ENCODE measurements around the gene PRORP.
"Not testable (repeated sequence)": the region's sequence is repeated elsewhere in the genome, so short reads cannot be mapped to it uniquely, and the experiment has no call there.

Gene PRORP

DNA sequence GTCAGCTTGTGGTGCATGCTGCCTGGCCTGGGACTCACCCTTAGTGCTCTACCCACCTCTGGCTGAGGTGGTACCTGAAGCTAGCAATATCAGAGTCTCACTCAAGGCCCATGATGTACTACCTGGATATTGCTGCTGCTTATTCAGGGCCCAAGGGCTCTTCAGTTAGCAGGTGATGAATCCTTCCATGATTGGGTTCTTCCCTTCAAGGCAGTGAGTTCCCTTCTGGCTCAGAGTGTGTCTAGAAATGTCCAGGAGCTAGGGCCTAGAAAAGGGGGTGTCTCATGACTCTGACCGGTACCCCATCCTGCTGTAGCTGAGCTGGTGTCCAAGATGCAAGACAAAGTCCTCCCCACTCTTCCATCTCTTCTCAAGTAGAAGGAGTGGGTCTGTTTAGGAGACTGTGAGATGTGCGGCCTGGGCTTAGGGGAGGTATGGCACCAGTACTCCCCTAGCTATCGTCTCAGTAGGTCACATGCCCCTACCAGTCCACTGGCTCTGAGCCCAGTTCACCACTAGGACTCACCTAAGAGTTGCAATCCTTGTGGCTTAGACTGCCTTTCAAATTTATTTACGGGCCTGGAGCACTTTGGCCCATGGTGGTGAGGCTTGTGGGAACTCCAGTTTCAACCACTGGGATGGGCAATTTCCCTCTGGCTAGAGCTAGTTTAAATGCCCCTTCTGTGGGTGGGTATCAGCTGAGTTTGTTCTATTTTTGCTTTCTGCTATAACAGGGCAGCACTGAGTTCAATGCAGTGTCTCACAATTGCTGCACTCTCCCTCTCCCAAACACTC lies 12.2 kb downstream of the PRORP start:
- in situ Hi-C loops (cut with MboI; ENCODE audit: low sequenced_read_pairs): loop anchor here (25.0 kb wide), 1 partner anchor 278 kb away; the partner anchor contains the start of gene NFKBIA

DNA sequence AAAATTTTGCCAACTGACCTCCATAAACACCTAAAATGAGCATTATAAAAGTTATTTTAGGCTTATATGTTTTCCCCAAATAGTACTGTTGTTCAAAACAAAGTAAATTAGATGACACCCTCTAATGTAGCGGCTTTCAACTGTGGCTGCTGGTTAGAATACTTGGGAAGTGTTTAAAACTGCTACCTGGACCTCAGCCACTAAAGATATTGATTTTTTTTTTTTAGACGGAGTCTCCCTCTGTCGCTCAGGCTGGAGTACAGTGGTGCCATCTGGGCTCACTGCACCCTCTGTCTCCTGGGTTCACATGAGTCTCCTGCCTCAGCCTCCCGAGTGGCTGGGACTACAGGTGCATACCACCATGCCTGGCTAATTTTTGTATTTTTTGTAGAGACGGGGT lies 16.2 kb downstream of the PRORP start:
- in situ Hi-C loops (cut with MboI; ENCODE audit: low sequenced_read_pairs): loop anchor here (25.0 kb wide), 1 partner anchor 274 kb away; the partner anchor contains the start of gene NFKBIA

DNA sequence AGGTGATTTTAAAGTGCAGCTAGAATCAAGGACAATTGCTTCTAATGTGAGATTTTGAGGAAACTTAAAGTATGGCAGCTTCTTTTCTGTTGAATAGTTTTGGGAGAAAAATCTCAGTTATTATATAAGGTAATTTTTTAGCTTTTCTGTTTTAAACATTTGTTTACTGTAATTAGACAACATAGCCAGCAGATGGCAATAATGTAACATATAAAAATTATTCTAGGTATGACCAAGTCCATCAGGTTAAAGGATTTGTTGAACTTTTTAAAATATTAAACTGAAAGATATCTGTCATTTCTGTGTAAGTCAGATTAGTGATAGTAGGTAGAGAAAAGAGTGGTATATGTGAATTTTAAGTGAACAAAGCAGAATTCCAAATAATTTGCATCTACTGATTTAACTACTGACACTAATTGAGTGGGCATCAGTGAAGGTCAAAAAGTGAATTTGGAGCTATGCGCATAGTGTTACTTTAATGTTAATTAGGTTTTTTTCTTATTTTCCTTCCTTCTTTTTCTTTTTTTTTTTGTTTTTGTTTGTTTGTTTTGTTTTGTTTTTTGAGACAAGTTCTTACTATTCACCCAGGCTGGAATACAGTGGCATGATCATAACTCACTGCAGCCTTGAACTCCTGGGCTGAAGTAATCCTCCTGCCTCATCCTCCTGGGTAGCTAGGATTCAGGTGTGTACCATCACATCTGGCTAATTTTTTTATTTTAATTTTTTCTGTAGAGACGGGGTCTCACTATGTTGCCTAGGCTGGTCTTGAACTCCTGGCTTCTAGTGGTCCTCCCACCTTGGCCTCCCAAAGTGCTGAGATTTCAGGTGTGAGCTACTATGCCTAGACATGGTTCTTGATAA lies 18.6 kb downstream of the PRORP start:
- in situ Hi-C loops (cut with MboI; ENCODE audit: low sequenced_read_pairs): loop anchor here (25.0 kb wide), 1 partner anchor 271 kb away; the partner anchor contains the start of gene NFKBIA

DNA sequence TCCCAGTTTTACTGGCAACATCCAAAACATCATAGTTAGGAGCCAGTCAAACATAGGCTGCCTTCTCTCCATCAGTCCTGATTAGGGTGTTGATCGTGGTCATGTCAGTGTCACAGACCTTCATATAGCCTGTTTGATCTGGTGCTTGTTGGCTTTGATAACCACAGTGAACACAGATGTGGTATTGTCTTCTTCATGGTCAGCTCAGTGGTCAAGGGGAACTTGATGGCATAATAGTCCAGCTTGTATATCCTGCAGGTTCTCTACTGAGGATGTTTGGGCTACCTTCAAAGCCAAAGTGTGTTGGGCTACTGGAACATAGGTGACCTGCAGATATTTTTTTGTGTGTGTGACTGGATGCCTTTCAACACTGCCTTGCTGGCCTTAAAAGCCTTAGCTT lies 21.7 kb downstream of the PRORP start:
- in situ Hi-C loops (cut with MboI; ENCODE audit: low sequenced_read_pairs): loop anchor here (25.0 kb wide), 1 partner anchor 268 kb away; the partner anchor contains the start of gene NFKBIA

DNA sequence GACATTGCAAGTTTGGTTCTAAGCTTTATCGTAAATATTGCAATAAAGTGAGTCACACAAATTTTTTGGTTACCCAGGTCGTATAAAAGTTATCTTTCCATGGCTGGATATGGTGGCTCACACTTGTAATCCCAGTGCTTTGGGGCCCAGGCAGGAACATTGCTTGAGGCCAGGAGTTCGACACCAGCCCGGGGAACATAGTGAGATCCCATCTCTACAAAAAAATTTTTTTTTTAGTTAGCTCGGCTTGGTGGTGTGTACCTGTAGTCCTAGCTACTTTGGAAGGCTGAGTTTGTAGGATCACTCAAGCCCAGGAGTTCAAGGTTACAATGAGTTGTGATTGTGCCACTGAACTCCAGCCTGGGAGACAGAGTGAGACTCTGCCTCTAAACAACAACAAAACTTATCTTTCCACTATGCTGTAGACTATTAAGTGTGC lies 24.4 kb downstream of the PRORP start:
- in situ Hi-C loops (cut with MboI; ENCODE audit: low sequenced_read_pairs): loop anchor here (25.0 kb wide), 1 partner anchor 266 kb away; the partner anchor contains the start of gene NFKBIA

DNA sequence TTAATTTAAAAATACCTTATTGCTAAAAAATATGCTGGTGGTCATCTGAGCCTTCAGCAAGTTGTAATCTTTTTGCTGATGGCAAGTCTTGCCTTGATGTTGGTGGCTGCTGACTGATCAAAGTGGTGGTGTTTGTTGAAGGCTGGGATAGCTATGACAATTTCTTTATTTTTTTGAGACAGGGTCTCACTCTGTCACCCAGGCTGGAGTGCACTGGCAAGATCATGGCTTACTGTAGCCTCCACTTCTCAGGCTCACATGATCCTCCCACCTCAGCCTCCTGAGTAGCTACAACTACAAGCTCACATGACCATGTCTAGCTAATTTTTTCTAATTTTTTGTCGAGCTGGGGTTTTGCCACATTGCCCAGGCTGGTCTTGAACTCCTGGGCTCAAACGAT lies 24.8 kb downstream of the PRORP start:
- in situ Hi-C loops (cut with MboI; ENCODE audit: low sequenced_read_pairs): loop anchor here (25.0 kb wide), 1 partner anchor 265 kb away; the partner anchor contains the start of gene NFKBIA

DNA sequence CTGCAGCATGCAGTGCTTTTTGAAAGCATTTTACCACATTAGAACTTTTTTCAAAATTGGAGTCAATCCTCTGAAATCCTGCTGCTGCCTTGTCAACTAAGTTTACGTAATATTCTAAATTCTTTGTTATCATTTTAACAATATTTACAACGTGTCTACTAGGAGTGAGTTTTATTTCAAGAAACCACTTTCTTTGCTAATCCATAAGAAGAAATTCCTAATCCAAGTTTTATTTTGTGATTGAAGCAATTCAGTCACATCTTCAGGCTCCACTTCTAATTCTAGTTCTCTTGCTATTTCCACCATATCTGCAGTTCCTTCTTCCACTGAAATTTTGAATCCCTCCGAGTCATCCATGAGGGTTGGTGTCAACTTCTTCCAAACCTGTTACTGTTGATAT lies 25.4 kb downstream of the PRORP start:
- in situ Hi-C loops (cut with MboI; ENCODE audit: low sequenced_read_pairs): loop anchor here (25.0 kb wide), 1 partner anchor 265 kb away; the partner anchor contains the start of gene NFKBIA

DNA sequence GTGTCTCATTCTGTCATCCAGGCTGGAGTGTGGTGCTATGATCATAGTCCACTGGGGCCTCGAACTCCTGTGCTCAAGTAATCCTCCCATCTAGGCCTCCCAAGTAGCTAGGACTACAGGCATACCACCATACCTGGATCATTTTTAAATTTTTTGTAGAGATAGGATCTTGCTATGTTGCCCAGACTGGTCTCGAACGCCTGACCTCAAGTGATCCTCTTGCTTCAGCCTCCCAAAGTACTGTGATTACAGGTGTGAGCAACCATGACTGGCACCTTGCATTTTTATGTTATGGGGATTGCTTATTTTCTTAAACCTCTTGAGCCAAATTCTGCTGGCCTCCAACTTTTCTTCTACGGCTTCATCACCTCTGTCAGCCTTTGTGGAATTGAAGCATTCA lies 26.9 kb downstream of the PRORP start:
- in situ Hi-C loops (cut with MboI; ENCODE audit: low sequenced_read_pairs): loop anchor here (25.0 kb wide), 1 partner anchor 263 kb away; the partner anchor contains the start of gene NFKBIA

DNA sequence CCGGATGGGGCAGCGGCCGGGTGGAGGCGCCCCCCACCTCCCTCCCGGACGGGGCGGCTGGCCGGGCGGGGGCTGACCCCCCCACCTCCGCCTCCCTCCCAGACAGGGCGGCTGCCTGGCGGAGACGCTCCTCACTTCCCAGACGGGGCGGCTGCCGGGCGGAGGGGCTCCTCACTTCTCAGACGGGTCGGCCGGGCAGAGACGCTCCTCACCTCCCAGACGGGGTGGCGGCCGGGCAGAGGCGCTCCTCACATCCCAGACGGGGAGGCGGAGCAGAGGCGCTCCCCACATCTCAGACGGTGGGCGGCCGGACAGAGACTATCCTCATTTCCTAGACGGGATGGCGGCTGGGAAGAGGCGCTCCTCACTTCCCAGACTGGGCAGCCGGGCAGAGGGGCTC lies 30.2 kb downstream of the PRORP start:
- in situ Hi-C loops (cut with MboI; ENCODE audit: low sequenced_read_pairs): not testable (repeated sequence)

DNA sequence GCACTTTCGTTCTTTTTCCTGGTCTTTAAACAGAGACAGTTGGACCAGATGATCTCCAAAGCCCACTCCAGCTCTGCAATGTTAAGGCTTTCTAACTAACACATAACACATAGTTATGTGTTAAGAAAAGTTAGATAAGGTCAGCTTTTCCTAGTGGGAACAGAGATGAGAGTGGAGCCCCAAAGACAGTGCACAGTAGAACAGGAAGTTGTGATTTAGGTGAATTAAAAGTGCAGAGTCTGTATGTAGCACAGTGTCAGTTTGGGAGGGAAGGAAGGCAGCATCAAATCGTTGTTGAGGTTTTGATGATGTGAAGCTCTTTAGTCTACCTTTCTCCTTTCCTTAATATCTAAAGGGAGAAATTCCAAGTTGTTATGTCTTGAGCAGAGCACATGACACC lies 31.7 kb downstream of the PRORP start:
- in situ Hi-C loops (cut with MboI; ENCODE audit: low sequenced_read_pairs): no loop called here

DNA sequence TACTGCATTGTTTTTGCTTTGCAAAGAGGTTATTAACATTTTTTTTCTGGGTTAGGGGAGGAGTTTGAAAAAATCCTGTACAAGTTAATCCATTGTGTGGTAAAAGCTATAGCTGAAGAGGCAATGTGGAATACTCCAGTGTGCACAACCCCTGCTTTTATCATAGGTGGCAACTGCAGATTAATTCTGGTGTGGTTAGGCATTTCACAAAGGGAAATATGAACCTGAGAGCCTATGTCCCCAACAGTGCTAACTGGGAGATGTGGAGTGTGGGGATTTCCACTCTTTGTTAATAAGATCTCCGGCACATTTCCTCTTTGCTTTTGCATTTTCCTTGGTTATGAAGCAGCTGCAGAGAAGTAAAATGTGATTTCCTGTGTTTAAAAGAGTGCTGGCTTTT lies 33.6 kb downstream of the PRORP start:
- in situ Hi-C loops (cut with MboI; ENCODE audit: low sequenced_read_pairs): no loop called here

DNA sequence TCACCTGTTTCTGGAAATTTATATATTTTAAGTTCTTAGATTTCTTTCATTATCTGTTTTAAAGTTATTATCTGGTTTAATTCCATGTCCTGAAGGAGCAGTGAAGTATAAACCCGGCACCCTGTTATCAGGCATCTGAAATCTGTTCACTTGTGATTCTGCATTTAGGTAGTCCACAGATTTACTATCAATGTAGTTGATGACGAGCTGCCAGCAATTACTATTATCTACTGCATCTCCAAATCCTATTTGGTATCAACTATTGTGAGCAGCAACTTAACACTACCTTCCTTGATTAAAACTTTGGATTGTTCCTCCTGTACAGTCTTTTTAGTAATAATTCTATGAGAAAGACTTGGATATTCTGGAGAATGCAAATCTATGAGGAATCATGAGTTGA lies 36.1 kb downstream of the PRORP start:
- in situ Hi-C loops (cut with MboI; ENCODE audit: low sequenced_read_pairs): no loop called here

DNA sequence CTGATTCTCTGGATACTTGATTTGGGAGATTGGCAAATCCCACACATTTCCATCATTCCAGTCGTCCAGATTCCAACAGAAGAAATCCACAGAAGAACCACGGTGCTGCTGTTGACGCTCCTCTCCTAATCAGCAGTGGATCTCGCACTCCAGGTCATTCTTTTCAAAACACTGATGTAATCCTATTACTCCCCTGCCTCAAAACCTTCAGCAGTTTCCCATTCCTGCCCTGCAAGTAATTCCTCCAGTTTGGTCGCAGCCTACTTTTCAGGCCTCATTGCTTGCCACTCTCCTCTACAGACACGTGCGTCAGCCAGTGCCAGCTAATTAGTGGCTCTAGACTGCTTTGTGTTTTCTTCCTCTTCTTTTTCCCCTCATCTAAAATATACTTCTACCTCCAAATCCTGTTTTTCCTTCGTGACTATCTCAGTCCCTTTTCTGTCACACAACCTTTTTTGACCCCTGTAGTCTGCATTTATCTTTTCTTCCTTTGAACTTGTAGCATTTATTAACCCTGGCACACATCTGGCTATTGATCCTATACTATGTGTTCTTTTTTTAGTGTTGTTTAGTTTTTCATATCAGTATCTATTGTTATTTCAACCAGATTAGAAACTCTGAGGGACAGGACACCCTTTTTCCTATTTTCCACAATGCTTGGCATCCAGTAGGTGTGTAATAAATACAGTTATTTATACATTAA lies 36.8 kb downstream of the PRORP start:
- in situ Hi-C loops (cut with MboI; ENCODE audit: low sequenced_read_pairs): no loop called here

DNA sequence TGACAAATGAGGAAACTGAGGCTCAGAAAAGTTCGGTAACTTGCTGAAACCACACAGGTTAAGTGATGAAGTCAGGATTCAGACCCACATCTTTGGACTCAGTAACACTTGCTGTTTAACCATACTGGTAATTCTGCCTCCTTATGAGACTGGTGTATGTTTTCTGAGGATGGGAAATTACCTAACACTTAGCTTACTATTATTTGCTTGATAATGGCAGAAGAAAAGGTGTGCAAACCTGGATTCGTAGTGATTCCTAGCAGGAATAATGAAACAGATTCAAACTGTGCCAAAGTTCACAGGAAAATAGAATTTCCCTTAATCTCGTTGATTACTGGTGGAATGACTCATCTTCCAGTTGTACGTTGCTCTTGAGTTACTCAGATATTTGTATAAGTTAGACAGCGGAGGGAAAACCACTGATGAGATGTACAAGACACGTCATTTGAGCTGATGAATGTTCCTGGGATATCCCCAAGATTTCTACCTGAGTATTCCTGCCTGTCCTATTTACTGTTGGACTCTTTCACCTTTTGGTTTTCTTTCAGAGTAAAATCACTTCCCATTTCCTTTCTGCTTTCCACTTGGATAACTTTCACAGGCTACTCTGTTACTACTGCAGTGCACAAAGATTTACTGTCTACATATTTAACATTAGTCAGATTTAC lies 37.5 kb downstream of the PRORP start:
- in situ Hi-C loops (cut with MboI; ENCODE audit: low sequenced_read_pairs): no loop called here

DNA sequence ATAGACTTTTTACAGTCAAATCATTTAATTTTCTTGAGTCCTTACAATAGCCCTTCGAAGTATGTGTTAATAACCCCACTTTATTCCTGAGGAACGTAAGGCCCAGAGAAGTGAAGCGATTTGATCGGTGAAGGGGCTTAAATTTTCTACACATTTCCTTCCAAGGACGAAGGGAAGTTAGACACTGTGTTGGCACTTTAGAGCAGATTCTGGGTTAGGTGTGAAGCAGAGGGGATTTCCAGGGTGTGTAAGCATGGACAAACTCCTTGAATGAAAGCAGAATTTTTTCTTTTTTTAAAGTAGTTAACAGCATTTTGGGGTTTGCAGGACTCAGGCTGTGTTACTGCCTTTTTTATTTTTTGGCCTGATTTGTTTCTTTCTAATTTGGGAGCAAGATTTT lies 38.9 kb downstream of the PRORP start:
- in situ Hi-C loops (cut with MboI; ENCODE audit: low sequenced_read_pairs): no loop called here

DNA sequence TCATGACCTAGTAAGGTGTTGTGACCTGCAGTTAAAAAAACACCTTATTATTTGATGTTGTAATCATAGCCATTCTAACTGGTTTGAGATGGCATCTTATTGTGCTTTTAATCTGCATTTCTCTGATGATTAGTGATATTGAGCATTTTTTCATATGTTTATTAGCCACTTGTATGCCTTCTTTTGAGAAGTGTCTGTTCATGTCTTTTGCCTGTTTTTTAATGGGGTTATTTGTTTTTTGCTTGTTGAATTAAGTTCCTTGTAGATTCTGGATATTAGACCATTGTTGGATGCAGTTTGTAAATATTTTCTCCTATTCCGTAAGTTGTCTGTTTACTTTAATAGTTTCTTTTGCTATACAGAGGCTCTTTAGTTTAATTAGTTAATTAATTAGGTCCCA lies 41.0 kb downstream of the PRORP start:
- in situ Hi-C loops (cut with MboI; ENCODE audit: low sequenced_read_pairs): no loop called here

DNA sequence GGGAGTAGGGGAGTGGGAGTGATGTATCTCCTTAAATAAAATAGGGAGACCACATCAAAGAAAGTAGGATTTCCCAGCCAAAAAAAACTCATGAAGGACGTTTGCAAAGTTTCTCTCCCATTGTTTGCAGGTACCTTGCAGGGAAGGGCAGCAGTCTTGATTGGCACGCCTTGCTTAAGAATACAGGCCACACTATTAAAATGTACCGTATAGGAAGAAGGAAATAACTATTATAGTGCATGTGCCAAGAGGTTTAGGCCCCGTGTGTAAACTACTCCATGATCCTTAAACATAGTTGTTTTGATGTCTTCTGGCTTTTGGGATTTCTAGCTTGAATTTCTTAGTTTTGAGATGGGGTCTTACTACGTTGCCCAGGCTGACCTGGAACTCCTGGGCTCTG lies 42.5 kb downstream of the PRORP start:
- in situ Hi-C loops (cut with MboI; ENCODE audit: low sequenced_read_pairs): no loop called here

DNA sequence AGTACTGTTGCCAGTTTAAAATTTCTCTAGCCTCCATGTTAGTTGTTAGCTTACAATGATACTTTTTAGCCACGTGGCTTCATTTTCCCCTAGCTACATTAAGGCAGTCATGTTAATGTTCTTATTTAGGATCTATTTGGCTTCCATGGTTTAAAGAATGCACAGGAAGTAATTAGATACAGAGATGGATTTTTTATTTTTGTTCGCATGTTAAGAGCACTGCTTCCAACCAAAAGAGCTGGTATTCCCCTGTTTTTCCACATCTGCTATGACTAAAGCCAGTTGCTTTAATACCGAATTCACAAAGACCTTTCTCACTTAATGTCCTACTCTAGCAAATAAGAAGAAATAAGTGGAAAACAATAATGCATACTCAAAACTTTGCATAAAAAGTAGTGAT lies 45.1 kb downstream of the PRORP start:
- in situ Hi-C loops (cut with MboI; ENCODE audit: low sequenced_read_pairs): no loop called here

Data from hTERT RPE-1 (cell line).